Activated CD8-positive, alpha-beta memory T cell treated with anti-CD3 and anti-CD28 coated beads for 36 hours (primary cell): Measurements from ENCODE around the gene YIF1A. TPM values are rescaled to one million over a fixed set of nuclear protein-coding genes. Genes with fewer than 3 reads are reported as not detected.

Experiments
- CTCF ChIA-PET: fragments of 350-600 bp; sonication (Branson Sonifier 250); formaldehyde crosslinking; loops from one replicate; lab custom pipeline; 2021; ENCODE audit warnings: antibody characterized with exemption; lab: Charles Lee
- POLR2A ChIA-PET: fragments of 350-600 bp; sonication (Branson Sonifier 250); formaldehyde crosslinking; loops from one replicate; lab custom pipeline; 2021; ENCODE audit warnings: antibody characterized with exemption; lab: Charles Lee
- total RNA-seq, 2 experiments: library from RNA; stranded (reverse); gene quantifications; one replicate each; pipeline ENCODE4 v1.2.3, GENCODE V29; 2021

The YIF1A gene
- total RNA-seq, 2 experiments from 2014 or later: 78.6 to 83.3 TPM

DNA sequence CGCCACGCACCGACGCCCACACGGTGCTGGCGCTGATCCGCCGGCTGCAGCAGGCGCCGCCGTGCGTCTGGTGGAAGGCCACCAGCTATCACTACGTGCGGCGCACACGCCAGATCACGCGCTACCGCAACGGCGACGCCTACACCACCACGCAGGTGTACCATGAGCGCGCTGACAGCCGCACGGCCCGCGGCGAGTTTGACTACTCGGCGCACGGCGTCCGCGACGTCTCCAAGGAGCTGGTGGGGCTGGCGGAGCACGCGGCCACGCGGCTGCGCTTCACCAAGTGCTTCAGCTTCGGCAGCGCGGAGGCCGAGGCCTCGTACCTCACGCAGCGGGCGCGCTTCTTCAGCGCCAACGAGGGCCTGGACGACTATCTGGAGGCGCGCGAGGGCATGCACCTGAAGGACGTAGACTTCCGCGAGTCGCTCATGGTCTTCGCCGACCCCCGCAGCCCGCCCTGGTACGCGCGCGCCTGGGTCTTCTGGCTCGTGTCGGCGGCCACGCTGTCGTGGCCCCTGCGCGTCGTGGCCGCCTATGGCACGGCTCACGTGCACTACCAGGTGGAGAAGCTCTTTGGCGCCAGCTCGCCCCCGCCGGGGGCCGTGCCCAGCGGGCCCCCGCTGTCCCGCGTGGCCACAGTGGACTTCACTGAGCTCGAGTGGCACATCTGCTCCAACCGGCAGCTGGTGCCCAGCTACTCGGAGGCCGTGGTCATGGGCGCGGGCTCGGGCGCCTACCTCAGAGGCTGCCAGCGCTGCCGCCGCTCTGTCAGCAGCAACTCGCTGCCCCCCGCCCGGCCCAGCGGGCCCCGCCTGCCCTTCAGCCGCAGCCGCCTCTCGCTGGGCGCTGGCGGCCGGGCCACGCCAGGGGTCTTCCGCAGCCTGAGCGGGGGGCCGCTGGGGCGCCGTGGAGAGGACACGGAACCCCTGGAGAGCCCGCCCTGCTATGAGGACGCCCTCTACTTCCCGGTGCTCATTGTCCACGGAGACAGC, 6.0 kb upstream of the YIF1A start:
- CTCF ChIA-PET: no interaction called here

GRCh38 chr11:66293777-66294625, 5.1 kb upstream of the YIF1A start:
- CTCF ChIA-PET: no interaction called here

More for the DNA sequence above, 6.0 kb upstream of the YIF1A start:
- POLR2A ChIA-PET: no interaction called here

DNA sequence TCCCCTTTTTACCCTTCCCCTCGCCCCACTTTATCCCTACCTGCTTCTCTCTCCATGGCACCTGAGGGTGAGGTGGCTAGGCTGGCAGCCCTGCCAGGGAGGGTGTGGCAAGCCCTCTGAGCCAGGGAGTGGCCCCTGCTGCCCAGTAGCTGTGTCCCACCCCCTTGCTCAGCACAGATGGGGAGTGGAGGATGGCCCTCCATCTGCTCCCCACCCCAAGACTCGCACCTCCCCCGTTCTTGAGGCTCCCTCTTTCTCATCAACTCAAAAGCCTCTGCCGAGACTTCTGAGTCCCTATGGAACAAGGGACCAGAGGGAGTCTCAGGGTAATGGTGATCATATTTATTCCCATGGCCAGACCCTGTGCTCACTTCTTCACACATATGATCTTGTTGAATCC, 4.4 kb upstream of the YIF1A start:
- ChIA-PET CTCF (no interaction called here), POLR2A (no interaction called here)

More at GRCh38 chr11:66293777-66294625, 5.1 kb upstream of the YIF1A start:
- POLR2A ChIA-PET: no interaction called here

DNA sequence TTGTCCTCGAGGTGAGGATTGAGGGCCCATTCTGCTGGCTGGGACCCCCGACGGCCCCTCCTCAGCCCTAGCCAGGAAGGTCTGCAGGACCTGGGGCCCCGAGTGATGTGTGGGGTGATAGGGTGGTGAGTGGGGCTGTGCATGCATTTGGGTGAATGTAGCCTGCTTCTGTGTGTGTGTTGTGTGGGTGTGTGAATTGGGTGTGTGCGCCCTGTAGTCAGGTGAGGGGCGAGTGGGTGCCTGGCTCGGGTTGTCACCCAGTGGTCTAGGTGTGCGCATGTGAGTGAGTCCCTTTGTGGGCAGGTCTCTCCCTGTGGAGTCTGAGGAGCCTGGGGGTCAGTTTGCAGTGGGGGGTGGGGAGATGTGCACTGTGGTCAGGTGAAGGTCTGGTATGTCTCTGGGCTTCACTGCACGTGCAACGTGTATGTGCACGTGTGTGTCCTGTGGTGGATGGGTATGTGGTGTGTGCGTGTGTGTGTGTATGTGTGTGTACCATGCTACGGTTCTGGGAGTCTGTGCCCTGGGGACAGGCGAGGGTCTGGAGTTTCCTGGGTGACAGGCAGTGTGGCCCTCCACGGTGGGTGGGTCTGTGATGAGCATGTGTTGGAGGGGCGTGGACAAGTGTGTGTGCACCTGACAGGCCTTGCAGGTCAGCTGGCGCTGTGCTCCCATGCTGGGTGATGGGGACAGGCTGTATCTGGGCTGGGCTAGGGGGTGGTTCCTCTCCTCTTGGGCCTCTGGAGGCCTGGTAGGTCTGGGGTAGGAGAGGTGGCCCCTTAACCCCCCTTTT, 3.8 kb upstream of the YIF1A start:
- ChIA-PET POLR2A (no interaction called here), CTCF (no interaction called here)

DNA sequence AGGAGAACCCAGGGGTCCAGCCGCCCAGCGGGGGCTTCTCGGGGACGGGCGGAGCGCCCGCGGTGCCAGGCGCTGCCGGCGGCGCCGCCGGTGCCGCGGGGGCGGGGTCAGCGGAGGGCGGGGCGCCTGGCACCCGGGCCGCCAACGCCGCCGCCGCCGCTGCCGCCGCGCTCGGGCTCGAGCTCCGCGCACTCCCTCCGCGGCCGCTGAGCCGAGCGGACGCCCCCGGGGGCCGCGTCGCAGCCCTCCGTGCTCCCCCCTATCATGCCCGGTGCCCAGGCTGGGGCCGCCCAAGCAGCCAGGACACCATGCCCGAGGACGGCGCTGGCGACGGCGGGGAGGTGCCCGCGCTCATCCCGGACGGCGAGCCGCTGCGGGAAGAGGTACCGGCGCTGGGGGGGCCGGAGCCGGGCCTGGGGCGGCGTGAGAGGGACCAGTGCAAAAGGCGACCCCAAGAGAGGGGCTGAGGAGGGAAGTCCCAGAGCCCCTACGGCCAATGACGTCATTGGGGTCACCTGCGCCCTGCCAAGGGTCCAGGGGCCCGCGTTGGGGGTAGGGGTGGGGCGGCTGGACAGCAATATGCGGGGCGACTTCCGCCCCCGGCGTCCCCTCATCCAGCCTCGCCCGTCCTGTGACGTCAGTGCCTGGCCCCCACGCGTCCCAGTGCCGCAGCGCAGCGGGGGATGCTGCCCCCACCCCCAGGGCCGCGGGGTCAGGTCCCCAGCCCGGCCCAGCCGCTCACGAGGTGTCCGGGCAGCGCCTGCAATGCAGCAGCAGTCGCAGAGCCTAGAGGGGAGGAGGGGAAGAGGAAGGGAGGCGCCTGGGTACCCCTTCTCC, 3.0 kb upstream of the YIF1A start, which contains the start of gene TMEM151A:
TSS of gene TMEM151A (plus strand) at position 189 of the 837 bp plus-strand sequence. CDS start at position 309, 120 bp downstream.
- ChIA-PET POLR2A (no interaction called here), CTCF (interaction anchor here (0.9 to 1.5 kb wide), 4 partner anchors 9 to 70 kb away, joined by 3 to 5 read pairs (median 4); no protein-coding TSS in a partner anchor)

DNA sequence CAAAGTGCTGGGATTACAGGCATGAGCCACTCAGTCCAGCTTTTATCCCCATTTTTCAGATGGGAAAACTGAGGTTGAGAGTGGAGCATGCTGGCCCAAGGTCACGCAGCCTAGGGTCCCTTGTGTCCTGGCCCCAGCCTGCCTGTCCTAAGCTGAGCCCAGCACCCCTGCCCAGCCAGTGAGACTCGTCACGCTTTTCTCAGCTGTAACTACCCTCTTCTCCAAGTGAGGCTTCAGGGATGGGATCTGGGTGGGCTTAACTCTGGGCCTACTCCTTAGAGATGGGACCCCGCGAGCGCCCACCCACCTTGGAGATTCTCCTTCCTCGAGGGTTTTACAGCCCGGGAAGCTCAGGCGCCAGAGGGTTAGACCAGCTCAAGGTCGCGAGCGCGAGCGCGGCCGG, 2.4 kb upstream of the YIF1A start:
- CTCF ChIA-PET: interaction anchor here (0.9 to 1.5 kb wide), 4 partner anchors 9 to 69 kb away, joined by 3 to 5 read pairs (median 4); no protein-coding TSS in a partner anchor
- POLR2A ChIA-PET: interaction anchor here (0.6 kb wide), 1 partner anchor 12 kb away, joined by 6 read pairs; no protein-coding TSS in a partner anchor

DNA sequence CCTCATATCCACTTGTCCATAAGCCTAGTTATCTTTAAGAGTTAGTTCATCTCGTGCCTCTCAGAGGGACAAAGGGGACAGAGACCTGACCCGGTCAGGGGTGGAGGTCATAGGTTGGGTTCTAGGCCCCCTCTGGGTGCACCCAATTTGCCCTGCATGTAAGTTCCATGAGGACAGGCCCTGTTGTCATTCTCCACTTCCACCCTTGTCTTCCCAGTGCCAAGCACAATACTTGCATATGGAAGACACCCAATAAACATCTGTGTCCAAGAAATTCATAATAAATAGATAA, 1.3 kb upstream of the YIF1A start:
- POLR2A ChIA-PET: interaction anchor here (2.6 kb wide), 1 partner anchor 27 kb away, joined by 9 read pairs; the partner anchor contains the start of gene CD248

DNA sequence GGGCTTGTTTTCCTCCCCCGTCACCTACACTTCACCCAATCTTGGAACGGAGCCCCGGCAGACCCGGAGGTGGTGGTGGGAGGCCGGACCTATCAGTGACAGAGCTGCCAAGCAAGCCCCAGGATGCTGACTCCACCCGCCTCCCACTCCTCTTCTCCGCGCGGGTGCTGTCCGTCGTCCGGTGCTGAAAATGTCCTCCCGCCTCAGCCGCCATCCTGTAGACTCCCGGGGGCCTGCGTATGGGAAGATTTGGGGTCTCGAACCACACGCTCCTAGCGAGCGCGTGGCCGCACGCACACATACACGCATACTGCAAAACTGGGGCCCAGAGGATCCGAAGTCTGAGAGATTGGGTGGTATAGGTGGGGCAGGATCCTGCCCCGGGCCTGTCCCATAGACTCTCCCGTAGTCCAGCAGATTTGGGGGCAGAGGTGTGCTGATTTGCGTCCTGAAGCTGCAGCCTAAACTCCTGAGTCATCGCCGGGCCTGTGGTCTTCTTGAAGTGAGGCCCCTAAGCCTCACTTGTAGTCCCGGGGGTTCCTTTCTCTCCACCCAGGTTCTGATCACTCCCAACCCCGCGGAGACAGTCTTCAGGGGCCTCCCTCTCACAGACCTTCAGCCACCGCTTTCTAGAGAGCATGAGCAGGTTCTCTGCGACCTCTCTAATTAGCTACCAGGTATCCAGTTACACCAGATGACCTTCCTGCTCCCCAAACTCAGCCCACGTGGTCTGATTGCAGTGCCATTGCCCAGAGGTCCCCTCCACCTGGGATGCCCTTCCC, 796 bp upstream of the YIF1A start:
- ChIA-PET POLR2A (interaction anchor here (0.6 to 2.6 kb wide), 10 partner anchors 10 to 1363 kb away, joined by 3 to 9 read pairs (median 4); partner anchors contain the start of genes CD248, CST6 and RIN1), CTCF (interaction anchor here (0.8 to 2.7 kb wide), 6 partner anchors 8 to 388 kb away, joined by 3 to 16 read pairs (median 6); partner anchors contain the start of genes BRMS1 and RBM4B)

More for the DNA sequence above, 1.3 kb upstream of the YIF1A start:
- CTCF ChIA-PET: interaction anchor here (0.6 to 2.6 kb wide), 2 partner anchors 301 to 388 kb away, joined by 4 to 6 read pairs; partner anchors contain the start of gene RBM4B

GRCh38 chr11:66287889-66288670, 863 bp downstream of the YIF1A start:
- CTCF ChIA-PET: interaction anchor here (0.5 to 2.7 kb wide), 9 partner anchors 17 to 390 kb away, joined by 3 to 16 read pairs (median 4); partner anchors contain the start of genes RAB1B and RBM4B
- POLR2A ChIA-PET: interaction anchor here (0.5 to 2.6 kb wide), 6 partner anchors 8 to 142 kb away, joined by 3 to 9 read pairs (median 6); partner anchors contain the start of gene CD248

DNA sequence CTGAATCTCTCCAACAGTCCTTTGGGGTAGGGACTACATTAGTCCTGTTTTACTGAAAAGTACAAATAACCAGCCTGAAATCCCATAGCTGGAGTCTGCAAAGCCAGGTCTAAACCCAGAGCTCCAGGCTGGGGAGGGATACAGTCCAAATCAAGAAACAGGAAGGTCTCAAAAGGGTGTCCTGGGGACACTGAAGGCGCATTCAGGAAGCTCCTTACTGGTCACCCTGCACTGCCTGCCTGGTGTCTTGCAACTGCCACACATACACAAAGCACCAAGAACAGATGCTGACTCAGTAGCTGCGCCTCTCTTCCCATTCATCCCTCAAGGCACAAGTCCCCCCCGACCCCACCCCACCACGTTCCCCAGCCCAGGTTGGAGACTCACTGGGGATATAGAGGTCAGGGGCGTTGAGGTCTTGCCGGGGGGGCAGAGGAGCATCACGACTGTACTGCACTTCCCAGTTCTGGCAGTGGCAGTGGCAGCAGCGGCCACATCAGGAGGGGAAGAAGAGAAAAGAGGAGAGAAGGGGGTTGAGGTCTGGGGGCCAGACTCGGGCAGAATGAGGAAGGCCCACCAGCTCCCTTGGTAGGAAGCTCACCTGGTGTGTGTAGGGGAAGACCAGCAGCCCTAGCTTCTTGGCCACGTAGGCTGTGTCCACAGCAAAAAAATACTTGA, 1.6 kb downstream of the YIF1A start:
- ChIA-PET CTCF (interaction anchor here (1.0 to 2.7 kb wide), 3 partner anchors 25 to 65 kb away, joined by 3 to 16 read pairs (median 7); no protein-coding TSS in a partner anchor), POLR2A (interaction anchor here (0.6 kb wide), 1 partner anchor 65 kb away, joined by 8 read pairs; no protein-coding TSS in a partner anchor)

DNA sequence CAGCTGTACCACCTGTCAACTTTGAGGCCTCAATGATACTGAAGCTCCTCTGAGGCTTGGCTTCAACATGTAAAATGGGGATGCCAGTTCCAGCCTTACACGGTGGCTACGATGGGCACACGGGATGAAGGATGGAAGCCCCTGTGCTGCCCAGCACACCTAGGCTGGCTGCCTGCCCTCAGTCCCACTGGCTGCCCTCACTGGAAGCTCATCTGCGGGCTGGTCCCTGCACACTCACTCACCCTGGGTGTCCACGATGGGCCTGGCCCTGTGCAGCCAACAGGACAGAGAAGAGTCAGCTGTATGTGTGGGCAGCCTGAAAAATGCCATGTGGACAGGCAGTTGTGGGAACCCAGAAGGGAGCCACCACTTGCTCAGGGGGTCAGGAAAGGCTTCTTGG, 2.2 kb downstream of the YIF1A start:
- ChIA-PET POLR2A (no interaction called here), CTCF (interaction anchor here (0.8 to 1.3 kb wide), 3 partner anchors 11 to 64 kb away, joined by 3 to 6 read pairs (median 3); no protein-coding TSS in a partner anchor)

- ChIA-PET CTCF (interaction anchor here (0.8 to 1.8 kb wide), 7 partner anchors 15 to 63 kb away, joined by 3 to 6 read pairs (median 4); no protein-coding TSS in a partner anchor), POLR2A (interaction anchor here (0.6 kb wide), 1 partner anchor 1641 kb away, joined by 6 read pairs; no protein-coding TSS in a partner anchor)
Observed at GRCh38 chr11:66285250-66285947, 3.5 kb downstream of the YIF1A start.

DNA sequence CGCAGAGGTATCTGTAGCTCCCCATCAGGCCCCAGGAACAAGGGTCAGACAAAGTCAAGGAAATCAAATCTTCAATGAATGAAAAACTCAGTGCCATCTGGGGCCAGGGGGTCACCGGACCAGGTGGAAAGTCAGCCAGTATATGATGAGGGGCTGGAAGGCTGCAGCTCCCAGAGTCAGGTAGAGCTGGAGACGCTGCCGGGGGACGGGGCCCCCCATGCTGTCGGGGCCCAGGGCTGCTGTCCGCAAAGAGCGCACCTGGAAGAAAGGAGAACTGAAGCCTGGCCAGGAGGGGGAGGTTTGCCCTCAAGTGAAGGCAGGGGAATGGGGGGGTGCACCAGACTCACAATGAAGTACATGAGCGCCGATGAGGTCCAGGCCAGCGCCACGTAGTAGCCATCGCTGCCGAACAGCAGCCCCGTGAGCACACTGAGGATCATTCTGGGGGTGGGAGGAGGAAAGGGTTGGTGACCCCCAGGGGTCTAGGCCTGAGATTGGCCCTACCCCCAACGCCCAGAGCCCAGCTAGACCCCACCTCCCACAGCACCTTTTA, 4.3 kb downstream of the YIF1A start:
- POLR2A ChIA-PET: no interaction called here
- CTCF ChIA-PET: interaction anchor here (0.5 to 2.6 kb wide), 6 partner anchors 14 to 62 kb away, joined by 3 to 16 read pairs (median 4); no protein-coding TSS in a partner anchor
